Smooth muscle cell (in vitro differentiated cells): ENCODE measurements around the gene RNASEH1. TPM values are rescaled to one million over a fixed set of nuclear protein-coding genes. Genes with fewer than 3 reads are reported as not detected.

Experiments used
- DNase-seq: peaks from one replicate; lab custom pipeline; 2025; ENCODE audit not compliant: unreplicated experiment; lab: John Stamatoyannopoulos, UW
- H2AFZ ChIP-seq: fragments of 200-600 bp; sonication (generic); 2 replicates; pipeline ENCODE4 v1.6.0; 2016; ENCODE audit warnings: antibody characterized with exemption, low read depth, mild to moderate bottlenecking
- H3F3A ChIP-seq: fragments of 200-600 bp; sonication (generic); 2 replicates; pipeline ENCODE4 v1.6.0; 2017; ENCODE audit warnings: antibody characterized with exemption, low read depth
- H3K27ac ChIP-seq: fragments of 200-600 bp; sonication (generic); 2 replicates; pipeline ENCODE4 v1.5.1; 2016; ENCODE audit warnings: low read depth, mild to moderate bottlenecking
- H3K27me3 ChIP-seq: fragments of 200-600 bp; sonication (generic); 2 replicates; pipeline ENCODE4 v1.6.1; 2016; ENCODE audit warnings: low read depth, mild to moderate bottlenecking
- H3K36me3 ChIP-seq: fragments of 200-600 bp; sonication (generic); 2 replicates; pipeline ENCODE4 v1.5.1; 2016; ENCODE audit warnings: low read depth
- H3K4me1 ChIP-seq: fragments of 200-600 bp; sonication (generic); 2 replicates; pipeline ENCODE4 v1.5.1; 2016; ENCODE audit warnings: low read depth
- H3K4me2 ChIP-seq: fragments of 200-600 bp; sonication (generic); 2 replicates; pipeline ENCODE4 v1.6.0; 2016; ENCODE audit warnings: mild to moderate bottlenecking
- H3K4me3 ChIP-seq: fragments of 200-600 bp; sonication (generic); 2 replicates; pipeline ENCODE4 v1.5.1; 2016; ENCODE audit warnings: mild to moderate bottlenecking
- H3K79me2 ChIP-seq: fragments of 200-600 bp; sonication (generic); 2 replicates; pipeline ENCODE4 v1.6.0; 2016; ENCODE audit warnings: low read depth, mild to moderate bottlenecking
- H3K9ac ChIP-seq: fragments of 200-600 bp; sonication (generic); 2 replicates; pipeline ENCODE4 v1.6.0; 2016; ENCODE audit warnings: low read depth
- H3K9me3 ChIP-seq: fragments of 200-600 bp; sonication (generic); replicated peaks from 2 replicates; pipeline ENCODE4 v1.5.1; 2016; ENCODE audit warnings: low read depth
- H4K20me1 ChIP-seq: fragments of 200-600 bp; sonication (generic); 2 replicates; pipeline ENCODE4 v1.6.0; 2016; ENCODE audit warnings: low read depth
- WGBS: methylation state at CpG from one replicate; pipeline ENCODE4 v1.1.7; 2016; ENCODE audit warnings: low lambda C conversion rate; 5-methylcytosine and 5-hydroxymethylcytosine counted together
- polyA plus RNA-seq: library from polyadenylated mRNA; unstranded; fragments of >200 nt; fragmentation: Nextera tagmentation; extraction: Ambion mirVana; gene quantifications from 2 replicates; pipeline ENCODE4 v1.2.1, GENCODE V29; 2016
- total RNA-seq: library from RNA; depleted of rRNA; stranded (reverse); fragments of >200 nt; gene quantifications from 2 replicates; pipeline ENCODE4 v1.2.3, GENCODE V29; 2014
- TF ChIP-seq, protein P1 (sequence below): fragments of 200-600 bp; sonication (generic); IDR thresholded peaks from 2 replicates; pipeline ENCODE4 v1.5.1; 2017; ENCODE audit warnings: borderline replicate concordance, mild to moderate bottlenecking, antibody characterized with exemption; ENCODE audit not compliant: insufficient read depth, poor library complexity, severe bottlenecking

Gene RNASEH1
- total and polyA plus RNA-seq, 2 experiments from 2014 or later = 18.3 to 39.2 TPM

DNA sequence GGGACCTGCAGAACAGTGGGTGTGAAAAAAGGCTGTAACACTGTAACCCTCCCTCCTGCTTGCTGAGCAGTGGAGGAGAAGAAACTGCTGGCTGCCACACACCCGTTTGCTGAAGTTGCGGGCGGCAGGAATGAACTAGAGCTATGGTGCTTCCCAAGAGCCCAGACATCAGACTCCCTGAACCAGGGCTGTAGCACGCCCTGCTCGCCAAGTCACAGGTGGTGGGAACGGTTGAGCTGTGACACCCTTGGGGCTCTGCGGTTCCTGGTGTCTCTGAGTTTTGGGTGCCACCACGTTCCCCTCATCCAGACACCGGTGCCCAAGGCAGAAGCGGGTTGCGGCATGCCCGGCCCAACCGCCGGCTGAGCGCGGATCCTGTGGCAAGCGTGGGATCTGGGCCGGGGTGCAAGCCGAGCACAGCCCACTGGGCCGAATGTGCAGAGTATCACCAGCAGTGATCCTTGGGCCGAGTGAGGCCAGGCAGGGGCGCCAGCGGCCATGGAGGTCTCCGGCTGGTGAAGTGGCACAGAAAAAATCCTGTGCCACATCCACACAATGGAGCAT is 23.8 kb downstream of the RNASEH1 start:
- WGBS = 97% methylated on average over 24 of the region's 24 CpGs
- Histone ChIP-seq H3K36me3 (no peaks in the 10 kb centered on the region), H3K4me2 (no peak overlapping the region), H3K27ac (no peak overlapping the region), H3K4me1 (peaks cover 6% of the 10 kb centered on the region), H3K27me3 (no peaks in the 10 kb centered on the region), H3K79me2 (no peaks in the 10 kb centered on the region), H3K4me3 (no peak overlapping the region), H3K9ac (no peak overlapping the region), H2AFZ (no peak overlapping the region), H4K20me1 (no peaks in the 10 kb centered on the region), H3K9me3 (no peaks in the 10 kb centered on the region), H3F3A (peaks cover 10% of the 10 kb centered on the region)
- TF ChIP-seq, protein P1, sequence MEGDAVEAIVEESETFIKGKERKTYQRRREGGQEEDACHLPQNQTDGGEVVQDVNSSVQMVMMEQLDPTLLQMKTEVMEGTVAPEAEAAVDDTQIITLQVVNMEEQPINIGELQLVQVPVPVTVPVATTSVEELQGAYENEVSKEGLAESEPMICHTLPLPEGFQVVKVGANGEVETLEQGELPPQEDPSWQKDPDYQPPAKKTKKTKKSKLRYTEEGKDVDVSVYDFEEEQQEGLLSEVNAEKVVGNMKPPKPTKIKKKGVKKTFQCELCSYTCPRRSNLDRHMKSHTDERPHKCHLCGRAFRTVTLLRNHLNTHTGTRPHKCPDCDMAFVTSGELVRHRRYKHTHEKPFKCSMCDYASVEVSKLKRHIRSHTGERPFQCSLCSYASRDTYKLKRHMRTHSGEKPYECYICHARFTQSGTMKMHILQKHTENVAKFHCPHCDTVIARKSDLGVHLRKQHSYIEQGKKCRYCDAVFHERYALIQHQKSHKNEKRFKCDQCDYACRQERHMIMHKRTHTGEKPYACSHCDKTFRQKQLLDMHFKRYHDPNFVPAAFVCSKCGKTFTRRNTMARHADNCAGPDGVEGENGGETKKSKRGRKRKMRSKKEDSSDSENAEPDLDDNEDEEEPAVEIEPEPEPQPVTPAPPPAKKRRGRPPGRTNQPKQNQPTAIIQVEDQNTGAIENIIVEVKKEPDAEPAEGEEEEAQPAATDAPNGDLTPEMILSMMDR = no peak
- no peak for DNase-seq

DNA sequence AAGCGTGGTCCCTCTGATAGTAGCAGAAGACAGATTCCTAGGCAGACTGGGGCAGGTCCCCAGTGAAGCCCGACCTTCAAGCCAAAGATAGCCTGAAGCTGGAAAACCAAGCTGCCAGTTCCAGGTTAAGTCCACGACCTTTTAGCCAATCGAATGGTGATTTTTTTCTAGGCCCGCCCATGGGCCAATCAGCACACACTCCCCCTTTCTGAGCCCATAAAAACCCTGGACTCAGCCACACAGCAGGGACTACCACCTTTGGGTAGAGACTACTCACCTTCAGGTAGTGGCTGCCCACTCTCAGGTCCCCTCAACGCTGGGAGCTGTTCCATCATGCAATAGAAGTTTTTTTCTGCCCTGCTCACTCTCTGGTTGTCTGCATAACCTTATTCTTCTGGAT is 24.3 kb downstream of the RNASEH1 start:
- WGBS = 77% methylated on average over 6 of the region's 6 CpGs
- H3K4me1 ChIP-seq = peaks cover 6% of the 10 kb centered on the region

DNA sequence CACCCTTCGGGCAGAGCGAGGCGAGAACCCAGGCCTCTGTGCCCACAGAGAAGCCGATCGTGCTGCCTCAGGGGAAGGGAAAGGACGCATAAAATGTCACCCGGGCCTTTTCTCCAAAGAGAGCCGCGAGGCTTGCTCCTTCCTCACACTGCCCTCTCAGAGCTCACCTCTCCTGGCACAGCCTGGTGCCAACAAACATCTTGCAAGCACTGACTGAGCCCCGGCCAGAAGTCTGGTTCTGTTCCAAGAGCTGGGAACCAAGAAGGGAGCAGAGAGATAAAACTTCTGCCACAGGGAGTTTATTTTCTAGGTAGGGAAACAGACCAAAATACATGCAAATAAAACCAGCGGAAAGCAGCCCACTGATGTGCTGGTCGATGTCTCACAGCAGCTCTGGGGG is 25.2 kb downstream of the RNASEH1 start:
- peaks cover 10% of the 10 kb centered on the region for H3F3A ChIP-seq
- no peaks in the 10 kb centered on the region for H4K20me1 ChIP-seq
- no peak overlapping the region for H2AFZ ChIP-seq
- no peak overlapping the region for H3K27ac ChIP-seq
- WGBS = 97% methylated on average over 12 of the region's 12 CpGs
- H3K36me3 ChIP-seq = no peaks in the 10 kb centered on the region
- H3K4me2 ChIP-seq = no peak overlapping the region
- DNase-seq = no peak
- H3K79me2 ChIP-seq = no peaks in the 10 kb centered on the region
- no peaks in the 10 kb centered on the region for H3K27me3 ChIP-seq
- peaks cover 6% of the 10 kb centered on the region for H3K4me1 ChIP-seq
- no peaks in the 10 kb centered on the region for H3K9me3 ChIP-seq
- no peak overlapping the region for H3K4me3 ChIP-seq
- TF ChIP-seq, protein P1 = no peak
- H3K9ac ChIP-seq = no peak overlapping the region

More for the DNA sequence above, 24.3 kb downstream of the RNASEH1 start:
- Histone ChIP-seq H3K4me3 (no peak overlapping the region), H3K4me2 (no peak overlapping the region), H3F3A (peaks cover 10% of the 10 kb centered on the region), H3K27ac (no peak overlapping the region), H3K9me3 (no peaks in the 10 kb centered on the region), H4K20me1 (no peaks in the 10 kb centered on the region), H3K9ac (no peak overlapping the region), H3K27me3 (no peaks in the 10 kb centered on the region), H2AFZ (no peak overlapping the region), H3K36me3 (no peaks in the 10 kb centered on the region), H3K79me2 (no peaks in the 10 kb centered on the region)
- DNase-seq = no peak
- TF ChIP-seq, protein P1 = no peak

DNA sequence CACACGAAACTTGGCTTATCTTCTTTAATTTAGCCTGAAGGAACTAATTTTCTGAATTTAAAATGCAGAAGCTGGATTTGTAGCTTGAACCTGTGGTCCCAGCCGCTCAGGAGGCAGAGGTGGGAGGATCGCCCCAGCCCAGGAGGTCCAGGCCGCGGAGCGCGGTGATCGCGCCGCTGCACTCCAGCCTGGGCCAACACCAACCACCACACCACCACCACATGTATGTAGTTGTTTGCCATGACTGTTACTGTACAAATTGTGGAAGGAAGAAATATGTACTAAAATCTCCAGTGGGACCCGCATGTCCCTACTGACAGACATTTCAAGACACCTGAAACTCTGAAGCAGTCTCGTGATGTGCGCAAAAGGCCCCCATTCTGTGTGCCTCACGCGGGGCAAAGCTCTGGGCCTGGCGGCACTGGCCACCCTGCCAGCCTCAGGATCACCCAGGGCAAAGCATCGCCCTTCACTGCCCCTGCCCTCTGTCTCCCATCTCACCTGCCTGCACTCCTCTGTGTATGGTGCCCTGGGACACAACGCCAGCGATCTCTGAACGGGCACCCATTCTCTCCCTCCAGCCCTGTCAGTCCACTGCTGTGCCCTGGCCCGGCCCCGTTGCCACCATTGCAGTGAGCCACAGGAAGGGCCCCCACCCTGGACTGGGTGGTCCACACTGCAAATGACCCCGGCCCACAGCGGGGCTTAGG is 28.7 kb downstream of the RNASEH1 start:
- Histone ChIP-seq H3K4me2 (no peak overlapping the region), H3K27ac (no peak overlapping the region), H3K4me3 (no peak overlapping the region), H3K4me1 (no peaks in the 10 kb centered on the region), H3F3A (no peaks in the 10 kb centered on the region), H3K36me3 (no peaks in the 10 kb centered on the region), H4K20me1 (no peaks in the 10 kb centered on the region), H3K9me3 (no peaks in the 10 kb centered on the region), H3K79me2 (no peaks in the 10 kb centered on the region), H3K27me3 (no peaks in the 10 kb centered on the region), H3K9ac (no peak overlapping the region), H2AFZ (no peak overlapping the region)
- no peak for DNase-seq
- TF ChIP-seq, protein P1 = no peak
- WGBS = 98% methylated on average over 24 of the region's 24 CpGs
